Measurements from ENCODE around the gene ZNF786.
A peak's percentile ranks its signal among the peaks of the same experiment; 100 is the strongest.
"Not testable (repeated sequence)": the region's sequence is repeated elsewhere in the genome, so short reads cannot be mapped to it uniquely, and the experiment has no call there.

ZNF786 gene

GRCh38 chr7:149077594-149077993 is 12.9 kb downstream of the ZNF786 start:
- no peak overlapping the region for H3K4me3 ChIP-seq (ENCODE audit: low read depth, low read length)
- H3K9ac ChIP-seq (ENCODE audit: low read depth, low read length) = no peak overlapping the region
- H3K27ac ChIP-seq (ENCODE audit: low read depth, low read length) = no peak overlapping the region
- peaks cover 36% of the 10 kb centered on the region for H3K36me3 ChIP-seq (ENCODE audit: control insufficient read depth, insufficient read depth, low read length)
- H3K4me1 ChIP-seq (ENCODE audit: control insufficient read depth, insufficient read depth, low read length) = 0 out of 2 replicates have a peak, but pooled peaks cover 8% of the 10 kb centered on the region
- H3K27me3 ChIP-seq (ENCODE audit: control insufficient read depth, insufficient read depth, low read length) = no peaks in the 10 kb centered on the region
- H3K9me3 ChIP-seq (ENCODE audit: control insufficient read depth, insufficient read depth, low read length) = no peaks in the 10 kb centered on the region

GRCh38 chr7:149075286-149075685 is 15.2 kb downstream of the ZNF786 start:
- H3K4me1 ChIP-seq (ENCODE audit: control insufficient read depth, insufficient read depth, low read length) = no peaks in the 10 kb centered on the region
- H3K36me3 ChIP-seq (ENCODE audit: control insufficient read depth, insufficient read depth, low read length) = peaks cover 54% of the 10 kb centered on the region

GRCh38 chr7:149074116-149074885 is 16.2 kb downstream of the ZNF786 start:
- H3K4me3 ChIP-seq (ENCODE audit: low read depth, low read length) = no peak overlapping the region
- H3K9ac ChIP-seq (ENCODE audit: low read depth, low read length) = no peak overlapping the region
- peaks cover 56% of the 10 kb centered on the region for H3K36me3 ChIP-seq (ENCODE audit: control insufficient read depth, insufficient read depth, low read length)
- H3K27me3 ChIP-seq (ENCODE audit: control insufficient read depth, insufficient read depth, low read length) = no peaks in the 10 kb centered on the region
- H3K9me3 ChIP-seq (ENCODE audit: control insufficient read depth, insufficient read depth, low read length) = no peaks in the 10 kb centered on the region
- no peak overlapping the region for H3K27ac ChIP-seq (ENCODE audit: low read depth, low read length)
- no peaks in the 10 kb centered on the region for H3K4me1 ChIP-seq (ENCODE audit: control insufficient read depth, insufficient read depth, low read length)

More at GRCh38 chr7:149075286-149075685, 15.2 kb downstream of the ZNF786 start:
- Histone ChIP-seq H3K27ac (ENCODE audit: low read depth, low read length) (no peak overlapping the region), H3K9me3 (ENCODE audit: control insufficient read depth, insufficient read depth, low read length) (no peaks in the 10 kb centered on the region), H3K9ac (ENCODE audit: low read depth, low read length) (no peak overlapping the region), H3K27me3 (ENCODE audit: control insufficient read depth, insufficient read depth, low read length) (no peaks in the 10 kb centered on the region), H3K4me3 (ENCODE audit: low read depth, low read length) (no peak overlapping the region)

GRCh38 chr7:149072438-149072775 is 18.1 kb downstream of the ZNF786 start:
- Histone ChIP-seq H3K4me3 (ENCODE audit: low read depth, low read length) (no peak overlapping the region), H3K27ac (ENCODE audit: low read depth, low read length) (peak overlapping the region; percentile 5)

GRCh38 chr7:149071641-149072437 is 18.7 kb downstream of the ZNF786 start:
- Histone ChIP-seq H3K27ac (ENCODE audit: low read depth, low read length) (peak overlapping the region; percentile 5), H3K36me3 (ENCODE audit: control insufficient read depth, insufficient read depth, low read length) (peaks cover 58% of the 10 kb centered on the region), H3K9ac (ENCODE audit: low read depth, low read length) (peak overlapping the region; percentile 20; the same call in 1 of the 2 replicates), H3K9me3 (ENCODE audit: control insufficient read depth, insufficient read depth, low read length) (no peaks in the 10 kb centered on the region), H3K4me1 (ENCODE audit: control insufficient read depth, insufficient read depth, low read length) (no peaks in the 10 kb centered on the region), H3K27me3 (ENCODE audit: control insufficient read depth, insufficient read depth, low read length) (no peaks in the 10 kb centered on the region), H3K4me3 (ENCODE audit: low read depth, low read length) (no peak overlapping the region)

More at GRCh38 chr7:149072438-149072775, 18.1 kb downstream of the ZNF786 start:
- H3K4me1 ChIP-seq (ENCODE audit: control insufficient read depth, insufficient read depth, low read length) = no peaks in the 10 kb centered on the region
- H3K9me3 ChIP-seq (ENCODE audit: control insufficient read depth, insufficient read depth, low read length) = no peaks in the 10 kb centered on the region
- no peaks in the 10 kb centered on the region for H3K27me3 ChIP-seq (ENCODE audit: control insufficient read depth, insufficient read depth, low read length)
- peaks cover 61% of the 10 kb centered on the region for H3K36me3 ChIP-seq (ENCODE audit: control insufficient read depth, insufficient read depth, low read length)
- no peak overlapping the region for H3K9ac ChIP-seq (ENCODE audit: low read depth, low read length)

- peaks cover 54% of the 10 kb centered on the region for H3K36me3 ChIP-seq (ENCODE audit: control insufficient read depth, insufficient read depth, low read length)
- H3K9me3 ChIP-seq (ENCODE audit: control insufficient read depth, insufficient read depth, low read length) = no peaks in the 10 kb centered on the region
- no peaks in the 10 kb centered on the region for H3K4me1 ChIP-seq (ENCODE audit: control insufficient read depth, insufficient read depth, low read length)
- H3K9ac ChIP-seq (ENCODE audit: low read depth, low read length) = peak overlapping the region; percentile 20; the same call in 1 of the 2 replicates
- H3K27ac ChIP-seq (ENCODE audit: low read depth, low read length) = no peak overlapping the region
- H3K27me3 ChIP-seq (ENCODE audit: control insufficient read depth, insufficient read depth, low read length) = no peaks in the 10 kb centered on the region
- no peak overlapping the region for H3K4me3 ChIP-seq (ENCODE audit: low read depth, low read length)
These were observed 19.3 kb downstream of the ZNF786 start for GRCh38 chr7:149071182-149071635.

- Histone ChIP-seq H3K9ac (ENCODE audit: low read depth, low read length) (no peak overlapping the region), H3K27ac (ENCODE audit: low read depth, low read length) (no peak overlapping the region), H3K36me3 (ENCODE audit: control insufficient read depth, insufficient read depth, low read length) (peaks cover 52% of the 10 kb centered on the region)
These were observed 20.0 kb downstream of the ZNF786 start for GRCh38 chr7:149070372-149071125.

GRCh38 chr7:149067869-149068268 is 22.6 kb downstream of the ZNF786 start:
- H3K36me3 ChIP-seq (ENCODE audit: control insufficient read depth, insufficient read depth, low read length) = peaks cover 35% of the 10 kb centered on the region
- no peaks in the 10 kb centered on the region for H3K4me1 ChIP-seq (ENCODE audit: control insufficient read depth, insufficient read depth, low read length)
- no peak overlapping the region for H3K27ac ChIP-seq (ENCODE audit: low read depth, low read length)
- no peaks in the 10 kb centered on the region for H3K9me3 ChIP-seq (ENCODE audit: control insufficient read depth, insufficient read depth, low read length)
- H3K4me3 ChIP-seq (ENCODE audit: low read depth, low read length) = no peak overlapping the region
- H3K9ac ChIP-seq (ENCODE audit: low read depth, low read length) = no peak overlapping the region
- no peaks in the 10 kb centered on the region for H3K27me3 ChIP-seq (ENCODE audit: control insufficient read depth, insufficient read depth, low read length)

More at GRCh38 chr7:149070372-149071125, 20.0 kb downstream of the ZNF786 start:
- Histone ChIP-seq H3K4me1 (ENCODE audit: control insufficient read depth, insufficient read depth, low read length) (no peaks in the 10 kb centered on the region), H3K9me3 (ENCODE audit: control insufficient read depth, insufficient read depth, low read length) (no peaks in the 10 kb centered on the region), H3K4me3 (ENCODE audit: low read depth, low read length) (no peak overlapping the region), H3K27me3 (ENCODE audit: control insufficient read depth, insufficient read depth, low read length) (no peaks in the 10 kb centered on the region)

- H3K4me1 ChIP-seq (ENCODE audit: control insufficient read depth, insufficient read depth, low read length) = no peaks in the 10 kb centered on the region
- H3K9ac ChIP-seq (ENCODE audit: low read depth, low read length) = no peak overlapping the region
- no peaks in the 10 kb centered on the region for H3K9me3 ChIP-seq (ENCODE audit: control insufficient read depth, insufficient read depth, low read length)
- no peak overlapping the region for H3K27ac ChIP-seq (ENCODE audit: low read depth, low read length)
- peaks cover 5% of the 10 kb centered on the region; the same call in 1 of the 2 replicates for H3K36me3 ChIP-seq (ENCODE audit: control insufficient read depth, insufficient read depth, low read length)
- no peaks in the 10 kb centered on the region for H3K27me3 ChIP-seq (ENCODE audit: control insufficient read depth, insufficient read depth, low read length)
- no peak overlapping the region for H3K4me3 ChIP-seq (ENCODE audit: low read depth, low read length)
These were observed 27.0 kb downstream of the ZNF786 start for GRCh38 chr7:149063476-149063875.

- H3K4me1 ChIP-seq (ENCODE audit: control insufficient read depth, insufficient read depth, low read length); H3K27me3 ChIP-seq (ENCODE audit: control insufficient read depth, insufficient read depth, low read length); H3K4me3 ChIP-seq (ENCODE audit: low read depth, low read length); H3K9ac ChIP-seq (ENCODE audit: low read depth, low read length); H3K27ac ChIP-seq (ENCODE audit: low read depth, low read length); H3K36me3 ChIP-seq (ENCODE audit: control insufficient read depth, insufficient read depth, low read length); H3K9me3 ChIP-seq (ENCODE audit: control insufficient read depth, insufficient read depth, low read length): not testable (repeated sequence)
These were observed 28.2 kb downstream of the ZNF786 start for GRCh38 chr7:149062217-149062899.
